Tibial nerve (tissue), 4 donors: ENCODE data around the gene AAK1.

Experiments
- CTCF ChIP-seq, 5 experiments: fragments of 200-600 bp in 3 of 5; fragments of 450-650 bp in 2 of 5; sonication (generic) in 3 of 5; IDR thresholded peaks; one replicate each; pipeline ENCODE4 v1.5.1; 2016 to 2019; ENCODE audit warnings: antibody characterized with exemption in 5 of 5, mild to moderate bottlenecking in 3 of 5, moderate library complexity in 2 of 5
- EP300 ChIP-seq, 2 donors: sonication (generic); formaldehyde crosslinking; IDR thresholded peaks; one replicate each; pipeline ENCODE4 v1.6.1; 2017; ENCODE audit warnings: antibody characterized with exemption in 2 of 2, mild to moderate bottlenecking in 1 of 2
- POLR2A ChIP-seq, 2 donors: fragments of 450-650 bp; IDR thresholded peaks; one replicate each; pipeline ENCODE4 v1.6.1; 2017; ENCODE audit warnings: antibody characterized with exemption in 2 of 2, mild to moderate bottlenecking in 2 of 2, moderate library complexity in 2 of 2

GRCh38 chr2:69689969-69690368 lies 46.4 kb upstream of the AAK1 start:
- TF ChIP-seq POLR2A (IDR thresholded peaks at IDR 0.05) (no peak), EP300 (IDR thresholded peaks at IDR 0.05) (no peak), CTCF (IDR thresholded peaks at IDR 0.05) (no peak)
